ENCODE data around the gene NDC80. TPM values are rescaled to one million over a fixed set of nuclear protein-coding genes. Genes with fewer than 3 reads are reported as not detected.
A peak's percentile ranks its signal among the peaks of the same experiment; 100 is the strongest.

NDC80 gene
- total and polyA plus RNA-seq, 9 of the 15 experiments (the other 6 are each of a cell fraction or from before 2014, with no cell fraction given): 65.2 to 97.9 (median 83.3) TPM

DNA sequence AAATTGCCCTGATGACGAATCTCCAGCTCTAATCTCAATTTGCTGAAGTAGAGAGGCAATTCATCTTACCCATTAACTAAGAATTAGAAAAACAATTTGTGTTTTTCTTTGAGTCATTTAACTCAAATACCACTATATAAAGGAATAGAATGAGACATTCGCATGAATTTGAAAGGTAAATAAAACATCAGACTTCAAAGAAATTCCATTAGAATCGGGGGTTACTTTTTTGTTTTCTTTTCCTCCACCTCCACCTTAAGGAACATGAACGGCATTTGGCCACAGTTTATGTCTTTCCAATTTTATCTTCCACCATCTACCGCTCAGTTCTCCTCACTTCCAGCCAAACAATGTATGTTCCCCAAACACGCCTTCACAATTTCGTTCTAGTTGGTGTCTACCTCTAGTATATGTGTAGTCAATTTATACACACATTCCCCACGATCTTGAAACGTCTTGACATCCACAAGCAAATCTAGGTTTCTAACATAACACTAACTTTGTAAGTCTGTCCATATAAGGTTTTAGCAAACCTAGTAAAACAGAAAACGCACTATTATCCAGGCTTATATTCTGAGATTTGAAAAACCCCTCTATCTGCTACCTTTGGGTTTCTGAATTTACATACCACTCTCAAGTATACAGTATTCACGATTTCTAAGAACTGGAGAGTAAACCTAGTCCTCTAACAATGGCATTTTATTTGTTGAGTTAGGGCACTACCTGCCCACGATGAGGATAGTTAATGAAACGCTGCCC lies 83.0 kb downstream of the NDC80 start (continued):
- TF ChIP-seq ZNF175 (CRISPR knock-in tag; IDR thresholded peaks at IDR 0.05; ENCODE audit: low read depth): 0 out of 2 replicates have a peak, but pooled peaks have one; percentile 20
- TF ChIP-seq, protein P1, sequence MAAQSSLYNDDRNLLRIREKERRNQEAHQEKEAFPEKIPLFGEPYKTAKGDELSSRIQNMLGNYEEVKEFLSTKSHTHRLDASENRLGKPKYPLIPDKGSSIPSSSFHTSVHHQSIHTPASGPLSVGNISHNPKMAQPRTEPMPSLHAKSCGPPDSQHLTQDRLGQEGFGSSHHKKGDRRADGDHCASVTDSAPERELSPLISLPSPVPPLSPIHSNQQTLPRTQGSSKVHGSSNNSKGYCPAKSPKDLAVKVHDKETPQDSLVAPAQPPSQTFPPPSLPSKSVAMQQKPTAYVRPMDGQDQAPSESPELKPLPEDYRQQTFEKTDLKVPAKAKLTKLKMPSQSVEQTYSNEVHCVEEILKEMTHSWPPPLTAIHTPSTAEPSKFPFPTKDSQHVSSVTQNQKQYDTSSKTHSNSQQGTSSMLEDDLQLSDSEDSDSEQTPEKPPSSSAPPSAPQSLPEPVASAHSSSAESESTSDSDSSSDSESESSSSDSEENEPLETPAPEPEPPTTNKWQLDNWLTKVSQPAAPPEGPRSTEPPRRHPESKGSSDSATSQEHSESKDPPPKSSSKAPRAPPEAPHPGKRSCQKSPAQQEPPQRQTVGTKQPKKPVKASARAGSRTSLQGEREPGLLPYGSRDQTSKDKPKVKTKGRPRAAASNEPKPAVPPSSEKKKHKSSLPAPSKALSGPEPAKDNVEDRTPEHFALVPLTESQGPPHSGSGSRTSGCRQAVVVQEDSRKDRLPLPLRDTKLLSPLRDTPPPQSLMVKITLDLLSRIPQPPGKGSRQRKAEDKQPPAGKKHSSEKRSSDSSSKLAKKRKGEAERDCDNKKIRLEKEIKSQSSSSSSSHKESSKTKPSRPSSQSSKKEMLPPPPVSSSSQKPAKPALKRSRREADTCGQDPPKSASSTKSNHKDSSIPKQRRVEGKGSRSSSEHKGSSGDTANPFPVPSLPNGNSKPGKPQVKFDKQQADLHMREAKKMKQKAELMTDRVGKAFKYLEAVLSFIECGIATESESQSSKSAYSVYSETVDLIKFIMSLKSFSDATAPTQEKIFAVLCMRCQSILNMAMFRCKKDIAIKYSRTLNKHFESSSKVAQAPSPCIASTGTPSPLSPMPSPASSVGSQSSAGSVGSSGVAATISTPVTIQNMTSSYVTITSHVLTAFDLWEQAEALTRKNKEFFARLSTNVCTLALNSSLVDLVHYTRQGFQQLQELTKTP (IDR thresholded peaks at IDR 0.05; ENCODE audit: low read depth in 1 of 2, partially characterized antibody in 2 of 2): peak in 1 of 2 experiments; percentile 17
- TF ChIP-seq, protein P2, sequence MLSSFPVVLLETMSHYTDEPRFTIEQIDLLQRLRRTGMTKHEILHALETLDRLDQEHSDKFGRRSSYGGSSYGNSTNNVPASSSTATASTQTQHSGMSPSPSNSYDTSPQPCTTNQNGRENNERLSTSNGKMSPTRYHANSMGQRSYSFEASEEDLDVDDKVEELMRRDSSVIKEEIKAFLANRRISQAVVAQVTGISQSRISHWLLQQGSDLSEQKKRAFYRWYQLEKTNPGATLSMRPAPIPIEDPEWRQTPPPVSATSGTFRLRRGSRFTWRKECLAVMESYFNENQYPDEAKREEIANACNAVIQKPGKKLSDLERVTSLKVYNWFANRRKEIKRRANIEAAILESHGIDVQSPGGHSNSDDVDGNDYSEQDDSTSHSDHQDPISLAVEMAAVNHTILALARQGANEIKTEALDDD (IDR thresholded peaks at IDR 0.05): peak; percentile 37; the same call in 1 of the 2 replicates

DNA sequence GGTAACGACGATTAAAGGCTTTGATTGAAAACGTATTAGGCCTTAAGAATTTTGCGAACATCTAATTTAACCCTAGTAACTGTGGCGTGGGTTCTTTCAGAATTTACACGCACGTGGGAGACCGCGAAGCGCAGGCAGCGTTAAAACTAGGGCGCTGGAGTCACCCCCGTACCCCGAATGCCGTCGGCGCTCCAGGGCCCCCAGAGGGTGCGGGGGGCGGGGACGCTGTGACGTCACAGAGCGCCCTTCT lies 83.5 kb downstream of the NDC80 start:
- H3K9me1 ChIP-seq (ENCODE audit: control insufficient read depth, insufficient read depth, low read length): no peaks in the 10 kb centered on the region
- H3K27ac ChIP-seq (ENCODE audit: extremely low read depth, low read depth, low read length): peak overlapping the region; percentile 94
- no peaks in the 10 kb centered on the region for H3K27me3 ChIP-seq (ENCODE audit: control insufficient read depth in 2 of 2, insufficient read depth in 2 of 2, low read length in 2 of 2)
- in situ Hi-C loops (cut with MboI) (no loop called here), intact Hi-C loops (cut with micrococcal nuclease) (loop anchor here (5.0 kb wide), 2 partner anchors 83 to 328 kb away; partner anchors contain the start of genes METTL4 and NDC80)
- H3K9me3 ChIP-seq (replicated peaks; ENCODE audit: control insufficient read depth, insufficient read depth, low read depth, low read length): no peaks in the 10 kb centered on the region
- peak overlapping the region; percentile 88 for H3K4me2 ChIP-seq (ENCODE audit: insufficient read depth, low read length)
- DNase-seq (ENCODE audit: extremely low read depth in 1 of 4, low spot score in 3 of 4) (peak in 3 of 4 experiments; percentile 74 to 79 (median 74)), FAIRE-seq (no peak), ATAC-seq (peak; percentile 25)
- 0% methylated on average over 22 of the region's 22 CpGs for WGBS (ENCODE audit: insufficient coverage, low coverage, missing lambda C conversion rate)
- BruUV-seq (replicated peaks): no TSS peak
- ChIA-PET POLR2A (interaction anchor here (1.0 to 2.8 kb wide), 5 partner anchors 12 to 88 kb away, joined by 4 to 13 read pairs (median 11); no protein-coding TSS in a partner anchor), CTCF (ENCODE audit: low intra/inter-chr PET ratio) (no interaction called here)
- peak overlapping the region; percentile 93 to 99 for H3K9ac ChIP-seq (ENCODE audit: insufficient read depth in 1 of 2, low read depth in 2 of 2, low read length in 2 of 2)
- H2AFZ ChIP-seq (ENCODE audit: low read depth, low read length): peak overlapping the region; percentile 95
- peaks cover 27% of the 10 kb centered on the region; the same call in 1 of the 2 replicates for H4K20me1 ChIP-seq (replicated peaks; ENCODE audit: control insufficient read depth, insufficient read depth, low read length)
- no peaks in the 10 kb centered on the region for H3K36me3 ChIP-seq (ENCODE audit: control insufficient read depth, insufficient read depth, low read length)
- H3K4me1 ChIP-seq (replicated peaks in 1 of 2; ENCODE audit: control insufficient read depth in 2 of 2, insufficient read depth in 2 of 2, low read length in 2 of 2): peaks cover 16 to 20% of the 10 kb centered on the region in 2 experiments; a peak in 4 of 5 replicates
- peak overlapping the region; percentile 86 for H3K4me3 ChIP-seq
- H3K79me2 ChIP-seq (ENCODE audit: control insufficient read depth, insufficient read depth, low read length): peaks cover 47% of the 10 kb centered on the region
- TF ChIP-seq, protein P3, sequence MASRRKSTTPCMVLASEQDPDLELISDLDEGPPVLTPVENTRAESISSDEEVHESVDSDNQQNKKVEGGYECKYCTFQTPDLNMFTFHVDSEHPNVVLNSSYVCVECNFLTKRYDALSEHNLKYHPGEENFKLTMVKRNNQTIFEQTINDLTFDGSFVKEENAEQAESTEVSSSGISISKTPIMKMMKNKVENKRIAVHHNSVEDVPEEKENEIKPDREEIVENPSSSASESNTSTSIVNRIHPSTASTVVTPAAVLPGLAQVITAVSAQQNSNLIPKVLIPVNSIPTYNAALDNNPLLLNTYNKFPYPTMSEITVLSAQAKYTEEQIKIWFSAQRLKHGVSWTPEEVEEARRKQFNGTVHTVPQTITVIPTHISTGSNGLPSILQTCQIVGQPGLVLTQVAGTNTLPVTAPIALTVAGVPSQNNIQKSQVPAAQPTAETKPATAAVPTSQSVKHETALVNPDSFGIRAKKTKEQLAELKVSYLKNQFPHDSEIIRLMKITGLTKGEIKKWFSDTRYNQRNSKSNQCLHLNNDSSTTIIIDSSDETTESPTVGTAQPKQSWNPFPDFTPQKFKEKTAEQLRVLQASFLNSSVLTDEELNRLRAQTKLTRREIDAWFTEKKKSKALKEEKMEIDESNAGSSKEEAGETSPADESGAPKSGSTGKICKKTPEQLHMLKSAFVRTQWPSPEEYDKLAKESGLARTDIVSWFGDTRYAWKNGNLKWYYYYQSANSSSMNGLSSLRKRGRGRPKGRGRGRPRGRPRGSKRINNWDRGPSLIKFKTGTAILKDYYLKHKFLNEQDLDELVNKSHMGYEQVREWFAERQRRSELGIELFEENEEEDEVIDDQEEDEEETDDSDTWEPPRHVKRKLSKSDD (conservative IDR thresholded peaks at IDR 0.05; ENCODE audit: low read length): 0 out of 2 replicates have a peak, but pooled peaks have one; percentile 56
- 0 out of 2 replicates have a peak, but pooled peaks have one; percentile 20 for TF ChIP-seq SMARCA4 (IDR thresholded peaks at IDR 0.05)
- TF ChIP-seq CSDE1 (IDR thresholded peaks at IDR 0.05): 0 out of 4 replicates have a peak, but pooled peaks of 1 of the 2 experiments have one; percentile 67
- TF ChIP-seq, protein P4, sequence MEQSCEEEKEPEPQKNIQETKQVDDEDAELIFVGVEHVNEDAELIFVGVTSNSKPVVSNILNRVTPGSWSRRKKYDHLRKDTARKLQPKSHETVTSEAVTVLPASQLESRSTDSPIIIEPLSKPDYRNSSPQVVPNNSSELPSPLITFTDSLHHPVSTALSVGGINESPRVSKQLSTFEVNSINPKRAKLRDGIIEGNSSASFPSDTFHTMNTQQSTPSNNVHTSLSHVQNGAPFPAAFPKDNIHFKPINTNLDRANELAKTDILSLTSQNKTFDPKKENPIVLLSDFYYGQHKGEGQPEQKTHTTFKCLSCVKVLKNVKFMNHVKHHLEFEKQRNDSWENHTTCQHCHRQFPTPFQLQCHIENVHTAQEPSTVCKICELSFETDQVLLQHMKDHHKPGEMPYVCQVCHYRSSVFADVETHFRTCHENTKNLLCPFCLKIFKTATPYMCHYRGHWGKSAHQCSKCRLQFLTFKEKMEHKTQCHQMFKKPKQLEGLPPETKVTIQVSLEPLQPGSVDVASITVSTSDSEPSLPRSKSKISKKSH (CRISPR knock-in tag; IDR thresholded peaks at IDR 0.05): no peak
- peak; percentile 86; the same call in 1 of the 2 replicates for TF ChIP-seq TARDBP (IDR thresholded peaks at IDR 0.05)
- TF ChIP-seq CREM (IDR thresholded peaks at IDR 0.05; ENCODE audit: low read depth): peak; percentile 98

Data from K562 (cell line).